H9 (cell line): Measurements from ENCODE around the gene CFAP97D2. TPM values are rescaled to one million over a fixed set of nuclear protein-coding genes. Genes with fewer than 3 reads are reported as not detected.

Experiments
- DNase-seq: peaks from one replicate; pipeline ENCODE4 v3.0.0-alpha.2; 2017
- H2AFZ ChIP-seq: one replicate; pipeline ENCODE4 v1.6.1; 2013; ENCODE audit warnings: mild to moderate bottlenecking, low read length, control low read depth, moderate library complexity
- H2AK5ac ChIP-seq: 2 replicates; pipeline ENCODE4 v1.6.1; 2013; ENCODE audit warnings: low read length, control low read depth, mixed read lengths; ENCODE audit not compliant: insufficient read length
- H2BK120ac ChIP-seq: one replicate; pipeline ENCODE4 v1.6.1; 2013; ENCODE audit warnings: low read depth, mild to moderate bottlenecking, low read length, control low read depth, inconsistent platforms; ENCODE audit not compliant: poor library complexity, severe bottlenecking
- H2BK12ac ChIP-seq: 2 replicates; pipeline ENCODE4 v1.6.1; 2013; ENCODE audit warnings: low read length, control low read depth, mixed read lengths, low read depth; ENCODE audit not compliant: insufficient read length
- H2BK15ac ChIP-seq: 2 replicates; pipeline ENCODE4 v1.6.1; 2013; ENCODE audit warnings: low read depth, low read length, control low read depth
- H2BK20ac ChIP-seq: one replicate; pipeline ENCODE4 v1.6.1; 2013; ENCODE audit warnings: low read depth, mild to moderate bottlenecking, low read length, control low read depth, inconsistent platforms; ENCODE audit not compliant: poor library complexity, severe bottlenecking
- H2BK5ac ChIP-seq: 2 replicates; pipeline ENCODE4 v1.6.1; 2013; ENCODE audit warnings: low read length, control low read depth, mixed read lengths; ENCODE audit not compliant: insufficient read length
- H3K14ac ChIP-seq: 2 replicates; pipeline ENCODE4 v1.6.1; 2013; ENCODE audit warnings: low read length, control low read depth; ENCODE audit not compliant: insufficient read depth
- H3K18ac ChIP-seq: 2 replicates; pipeline ENCODE4 v1.6.1; 2013; ENCODE audit warnings: low read depth, mild to moderate bottlenecking, mixed read lengths, low read length, control low read depth; ENCODE audit not compliant: insufficient read length
- H3K23ac ChIP-seq: 2 replicates; pipeline ENCODE4 v1.6.1; 2013; ENCODE audit warnings: low read length, control low read depth, mixed read lengths, low read depth; ENCODE audit not compliant: insufficient read length
- H3K23me2 ChIP-seq: 2 replicates; pipeline ENCODE4 v1.6.1; 2013; ENCODE audit warnings: low read depth, mild to moderate bottlenecking, mixed read lengths, low read length, control low read depth; ENCODE audit not compliant: insufficient read length, poor library complexity, severe bottlenecking
- H3K27ac ChIP-seq: 2 replicates; pipeline ENCODE4 v1.5.1; 2013; ENCODE audit warnings: low read length, control low read depth, mixed read lengths, low read depth; ENCODE audit not compliant: insufficient read length
- H3K27me3 ChIP-seq: 2 replicates; pipeline ENCODE4 v1.6.1; 2013; ENCODE audit warnings: low read length, control low read depth, inconsistent platforms; ENCODE audit not compliant: insufficient read depth
- H3K4ac ChIP-seq: 2 replicates; pipeline ENCODE4 v1.6.1; 2013; ENCODE audit warnings: low read depth, mild to moderate bottlenecking, control low read depth, inconsistent platforms, low read length, moderate library complexity
- H3K4me1 ChIP-seq: 2 replicates; pipeline ENCODE4 v1.6.1; 2013; ENCODE audit warnings: low read length, control low read depth, inconsistent platforms; ENCODE audit not compliant: insufficient read depth
- H3K4me2 ChIP-seq: 2 replicates; pipeline ENCODE4 v1.6.1; 2013; ENCODE audit warnings: low read length, control low read depth, mixed read lengths; ENCODE audit not compliant: insufficient read length, insufficient read depth
- H3K56ac ChIP-seq: 2 replicates; pipeline ENCODE4 v1.6.1; 2013; ENCODE audit warnings: low read depth, mild to moderate bottlenecking, mixed read lengths, low read length, control low read depth; ENCODE audit not compliant: insufficient read length
- H3K79me1 ChIP-seq: 2 replicates; pipeline ENCODE4 v1.6.1; 2013; ENCODE audit warnings: low read depth, mild to moderate bottlenecking, moderate library complexity, low read length, control low read depth, inconsistent platforms; ENCODE audit not compliant: insufficient read depth, poor library complexity, severe bottlenecking
- H3K79me2 ChIP-seq: 2 replicates; pipeline ENCODE4 v1.6.1; 2013; ENCODE audit warnings: low read length, control low read depth, inconsistent platforms; ENCODE audit not compliant: insufficient read depth
- H3K9ac ChIP-seq: 2 replicates; pipeline ENCODE4 v1.6.1; 2013; ENCODE audit warnings: low read length, control low read depth, mixed read lengths; ENCODE audit not compliant: insufficient read length; ENCODE audit errors: extremely low read depth
- H3K9me3 ChIP-seq: one replicate; pipeline ENCODE4 v1.6.1; 2013; ENCODE audit warnings: low read depth, low read length, inconsistent platforms; ENCODE audit not compliant: control insufficient read depth
- H3T11ph ChIP-seq: one replicate; pipeline ENCODE4 v1.6.1; 2013; ENCODE audit warnings: mild to moderate bottlenecking, low read length, control low read depth, inconsistent platforms
- H4K20me1 ChIP-seq: one replicate; pipeline ENCODE4 v1.6.1; 2013; ENCODE audit not compliant: control insufficient read depth, insufficient read length, insufficient read depth
- H4K5ac ChIP-seq: 2 replicates; pipeline ENCODE4 v1.6.1; 2013; ENCODE audit warnings: low read depth, mild to moderate bottlenecking, mixed read lengths, low read length, control low read depth; ENCODE audit not compliant: insufficient read length
- H4K8ac ChIP-seq: replicated peaks from 2 replicates; pipeline ENCODE4 v1.6.1; 2013; ENCODE audit warnings: low read length, control low read depth, mixed read lengths, low read depth; ENCODE audit not compliant: insufficient read length
- H4K91ac ChIP-seq: 2 replicates; pipeline ENCODE4 v1.6.1; 2013; ENCODE audit warnings: low read depth, mild to moderate bottlenecking, moderate library complexity, mixed read lengths, low read length, control low read depth; ENCODE audit not compliant: insufficient read length
- H3K27ac Mint-ChIP-seq, 3 experiments: 2 replicates in 2 of 3; 3 replicates in 1 of 3; pipeline ENCODE4 v1.8.0; 2020 to 2021; ENCODE audit warnings: mixed read lengths in 3 of 3, mild to moderate bottlenecking in 1 of 3, moderate library complexity in 1 of 3
- H3K27me3 Mint-ChIP-seq: 2 replicates; pipeline ENCODE4 v1.8.0; 2021; ENCODE audit warnings: low read depth, mild to moderate bottlenecking, moderate library complexity, mixed read lengths
- H3K36me3 Mint-ChIP-seq, 3 experiments: 2 replicates in 2 of 3; 3 replicates in 1 of 3; pipeline ENCODE4 v1.8.0; 2020 to 2021; ENCODE audit warnings: low read depth in 3 of 3, mixed read lengths in 3 of 3; ENCODE audit not compliant: insufficient read depth in 1 of 3
- H3K4me1 Mint-ChIP-seq, 2 experiments: 2 replicates each; pipeline ENCODE4 v1.8.0; 2020; ENCODE audit warnings: mixed read lengths in 2 of 2
- H3K4me3 Mint-ChIP-seq, 2 experiments: 2 replicates in 1 of 2; 3 replicates in 1 of 2; pipeline ENCODE4 v1.8.0; 2020 to 2021; ENCODE audit warnings: mild to moderate bottlenecking in 2 of 2, mixed read lengths in 2 of 2, moderate library complexity in 1 of 2
- H3K9me3 Mint-ChIP-seq, 2 experiments: 2 replicates in 1 of 2; 3 replicates in 1 of 2; pipeline ENCODE4 v1.8.0; 2020; ENCODE audit warnings: mild to moderate bottlenecking in 2 of 2, mixed read lengths in 2 of 2, moderate library complexity in 1 of 2
- CTCF ChIP-seq: fragments of 200-600 bp; sonication (generic); conservative IDR thresholded peaks from 3 replicates; pipeline ENCODE4 v1.8.0; 2021; ENCODE audit warnings: antibody characterized with exemption, mild to moderate bottlenecking
- WGBS: extraction: QIAGEN DNeasy Blood & Tissue Kit; methylation state at CpG from one replicate; pipeline ENCODE4 v1.1.7; 2013; ENCODE audit warnings: missing lambda C conversion rate, low lambda C conversion rate, mixed read lengths; ENCODE audit not compliant: insufficient read length; ENCODE audit errors: extremely low coverage; 5-methylcytosine and 5-hydroxymethylcytosine counted together
- total RNA-seq: library from RNA; stranded (reverse); gene quantifications from 2 replicates; pipeline ENCODE4 v1.2.1, GENCODE V29; 2021

CFAP97D2 gene
- total RNA-seq, 1 experiment from 2014 or later: not detected

- Histone ChIP-seq H2AK5ac (no peak overlapping the region), H2BK12ac (no peak overlapping the region), H3K27ac (no peak overlapping the region), H3K18ac (no peak overlapping the region), H2BK20ac (no peak overlapping the region), H4K8ac (no peak overlapping the region), H2BK5ac (no peak overlapping the region), H3T11ph (no peak overlapping the region), H2BK15ac (no peak overlapping the region), H3K56ac (no peak overlapping the region), H3K4ac (no peak overlapping the region), H3K9ac (no peak overlapping the region), H3K14ac (no peak overlapping the region), H3K4me1 (peaks cover 2% of the 10 kb centered on the region; the same call in 1 of the 2 replicates), H3K4me2 (no peak overlapping the region), H3K23ac (no peak overlapping the region), H2AFZ (no peak overlapping the region), H3K9me3 (peaks cover 11% of the 10 kb centered on the region), H4K5ac (no peak overlapping the region), H2BK120ac (no peak overlapping the region), H3K79me1 (no peaks in the 10 kb centered on the region), H4K20me1 (no peaks in the 10 kb centered on the region), H3K23me2 (no peaks in the 10 kb centered on the region), H4K91ac (no peak overlapping the region), H3K79me2 (no peaks in the 10 kb centered on the region), H3K27me3 (no peaks in the 10 kb centered on the region)
- H3K4me1 Mint-ChIP-seq: peaks cover 12 to 13% of the 10 kb centered on the region in 2 experiments
- peaks cover 0 to 4% (median 0%) of the 10 kb centered on the region in 3 experiments; a peak in 2 of 7 replicates for H3K36me3 Mint-ChIP-seq
- H3K27me3 Mint-ChIP-seq: peaks cover 2% of the 10 kb centered on the region
- peaks cover 21 to 25% of the 10 kb centered on the region in 2 experiments for H3K9me3 Mint-ChIP-seq
- WGBS: no CpG with 5 or more reads among the region's 4 CpGs
- H3K27ac Mint-ChIP-seq: no peak overlapping the region
- DNase-seq: no peak
- H3K4me3 Mint-ChIP-seq: no peak overlapping the region
- no peak for TF ChIP-seq CTCF
Observed at GRCh38 chr13:114203536-114203935, 24.5 kb downstream of the CFAP97D2 start.
